Measurements from ENCODE around the gene ADARB2.
"Not testable (repeated sequence)": the region's sequence is repeated elsewhere in the genome, so short reads cannot be mapped to it uniquely, and the experiment has no call there.

Gene ADARB2

GRCh38 chr10:1257274-1257673 lies 480.1 kb downstream of the ADARB2 start:
- DNase-seq (no peak), ATAC-seq (no peak)
- Mint-ChIP-seq H3K27me3 (peaks cover 72% of the 10 kb centered on the region), H3K4me3 (no peak overlapping the region), H3K9me3 (peaks cover 9 to 12% of the 10 kb centered on the region in 2 donors), H3K4me1 (peaks cover 41% of the 10 kb centered on the region), H3K27ac (peak overlapping the region in 1 of 2 donors; percentile 59)

GRCh38 chr10:1256432-1256725 lies 480.9 kb downstream of the ADARB2 start:
- peaks cover 81% of the 10 kb centered on the region for H3K27me3 Mint-ChIP-seq
- H3K9me3 Mint-ChIP-seq, result peaks cover 9 to 12% of the 10 kb centered on the region in 2 donors
- peak; percentile 47 for ATAC-seq
- no peak overlapping the region for H3K27ac Mint-ChIP-seq
- peaks cover 43% of the 10 kb centered on the region for H3K4me1 Mint-ChIP-seq
- no peak overlapping the region for H3K4me3 Mint-ChIP-seq
- no peak for DNase-seq

- ATAC-seq, result no peak
- Mint-ChIP-seq H3K4me1 (peaks cover 43% of the 10 kb centered on the region), H3K4me3 (no peak overlapping the region)
Observed at GRCh38 chr10:1255600-1256431, 481.5 kb downstream of the ADARB2 start.

GRCh38 chr10:1255118-1255517 lies 482.2 kb downstream of the ADARB2 start:
- DNase-seq, result no peak
- peaks cover 43% of the 10 kb centered on the region for H3K4me1 Mint-ChIP-seq
- ATAC-seq, result peak; percentile 44
- peaks cover 9 to 12% of the 10 kb centered on the region in 2 donors for H3K9me3 Mint-ChIP-seq
- H3K27me3 Mint-ChIP-seq, result peaks cover 93% of the 10 kb centered on the region
- H3K4me3 Mint-ChIP-seq, result no peak overlapping the region
- peak overlapping the region in 1 of 2 donors; percentile 66 for H3K27ac Mint-ChIP-seq

More at GRCh38 chr10:1255600-1256431, 481.5 kb downstream of the ADARB2 start:
- peaks cover 9 to 12% of the 10 kb centered on the region in 2 donors for H3K9me3 Mint-ChIP-seq
- no peak overlapping the region for H3K27ac Mint-ChIP-seq
- H3K27me3 Mint-ChIP-seq, result peaks cover 86% of the 10 kb centered on the region
- no peak for DNase-seq

- Mint-ChIP-seq H3K27ac (peak overlapping the region; percentile 90 to 98), H3K4me3 (peak overlapping the region in 1 of 2 donors; percentile 39), H3K4me1 (peaks cover 43% of the 10 kb centered on the region), H3K9me3 (peaks cover 9 to 12% of the 10 kb centered on the region in 2 donors), H3K27me3 (peaks cover 92% of the 10 kb centered on the region)
- ATAC-seq (peak; percentile 79), DNase-seq (peak; percentile 28 to 55)
Observed at GRCh38 chr10:1253523-1254353, 483.6 kb downstream of the ADARB2 start.

- H3K27me3 Mint-ChIP-seq, result peaks cover 91% of the 10 kb centered on the region
- no peak overlapping the region for H3K27ac Mint-ChIP-seq
- peaks cover 44% of the 10 kb centered on the region for H3K4me1 Mint-ChIP-seq
- H3K9me3 Mint-ChIP-seq, result peaks cover 9 to 12% of the 10 kb centered on the region in 2 donors
- DNase-seq (no peak), ATAC-seq (no peak)
- no peak overlapping the region for H3K4me3 Mint-ChIP-seq
Observed at GRCh38 chr10:1251769-1252168, 485.6 kb downstream of the ADARB2 start.

GRCh38 chr10:1249142-1249920 lies 488.0 kb downstream of the ADARB2 start:
- H3K27me3 Mint-ChIP-seq, result peaks cover 84% of the 10 kb centered on the region
- H3K27ac Mint-ChIP-seq, result no peak overlapping the region
- DNase-seq, result no peak
- peaks cover 9 to 19% of the 10 kb centered on the region in 2 donors for H3K9me3 Mint-ChIP-seq
- no peak overlapping the region for H3K4me3 Mint-ChIP-seq
- H3K4me1 Mint-ChIP-seq, result peaks cover 27% of the 10 kb centered on the region
- ATAC-seq, result no peak

GRCh38 chr10:1248262-1248630 lies 489.1 kb downstream of the ADARB2 start:
- Mint-ChIP-seq H3K4me1 (peaks cover 17% of the 10 kb centered on the region), H3K27me3 (peaks cover 84% of the 10 kb centered on the region)
- ATAC-seq, H3K27ac Mint-ChIP-seq, H3K9me3 Mint-ChIP-seq, H3K4me3 Mint-ChIP-seq, DNase-seq: not testable (repeated sequence)

- no peak overlapping the region for H3K4me3 Mint-ChIP-seq
- DNase-seq (no peak), ATAC-seq (no peak)
- H3K9me3 Mint-ChIP-seq, result peaks cover 0 to 8% of the 10 kb centered on the region in 2 donors
- H3K27me3 Mint-ChIP-seq, result peaks cover 80% of the 10 kb centered on the region
- peaks cover 13% of the 10 kb centered on the region for H3K4me1 Mint-ChIP-seq
- H3K27ac Mint-ChIP-seq, result no peak overlapping the region
Observed at GRCh38 chr10:1247598-1248261, 489.6 kb downstream of the ADARB2 start.

- no peak for ATAC-seq
- Mint-ChIP-seq H3K9me3 (peaks cover 0 to 8% of the 10 kb centered on the region in 2 donors), H3K27me3 (peaks cover 76% of the 10 kb centered on the region), H3K4me3 (no peak overlapping the region), H3K4me1 (peaks cover 19% of the 10 kb centered on the region), H3K27ac (no peak overlapping the region)
- DNase-seq, result no peak
Observed at GRCh38 chr10:1244493-1244892, 492.8 kb downstream of the ADARB2 start.

GRCh38 chr10:1243486-1244234 lies 493.7 kb downstream of the ADARB2 start:
- Mint-ChIP-seq H3K9me3 (peaks cover 0 to 8% of the 10 kb centered on the region in 2 donors), H3K4me3 (no peak overlapping the region), H3K27me3 (peaks cover 69% of the 10 kb centered on the region)

GRCh38 chr10:1242975-1243374 lies 494.4 kb downstream of the ADARB2 start:
- no peak overlapping the region for H3K27ac Mint-ChIP-seq
- peaks cover 62% of the 10 kb centered on the region for H3K27me3 Mint-ChIP-seq
- H3K4me1 Mint-ChIP-seq, result peaks cover 16% of the 10 kb centered on the region
- H3K4me3 Mint-ChIP-seq, result no peak overlapping the region
- peaks cover 0 to 8% of the 10 kb centered on the region in 2 donors for H3K9me3 Mint-ChIP-seq
- DNase-seq (no peak), ATAC-seq (no peak)

More at GRCh38 chr10:1243486-1244234, 493.7 kb downstream of the ADARB2 start:
- DNase-seq, result no peak
- Mint-ChIP-seq H3K4me1 (peaks cover 19% of the 10 kb centered on the region), H3K27ac (no peak overlapping the region)
- ATAC-seq, result no peak

GRCh38 chr10:1241973-1242935 lies 495.1 kb downstream of the ADARB2 start:
- Mint-ChIP-seq H3K4me1 (peaks cover 12% of the 10 kb centered on the region), H3K27ac (no peak overlapping the region), H3K9me3 (peaks cover 0 to 8% of the 10 kb centered on the region in 2 donors), H3K4me3 (no peak overlapping the region), H3K27me3 (peaks cover 55% of the 10 kb centered on the region)
- no peak for DNase-seq
- ATAC-seq, result peak; percentile 21

Measured in stimulated activated naive CD8-positive, alpha-beta T cell treated with anti-CD3 and anti-CD28 coated beads, Interleukin-15, amount 100 ng/mL, for 72 hours (primary cell).